ENCODE results near the gene LARP4B.
"Not testable (repeated sequence)": the region's sequence is repeated elsewhere in the genome, so short reads cannot be mapped to it uniquely, and the experiment has no call there.

LARP4B gene

DNA sequence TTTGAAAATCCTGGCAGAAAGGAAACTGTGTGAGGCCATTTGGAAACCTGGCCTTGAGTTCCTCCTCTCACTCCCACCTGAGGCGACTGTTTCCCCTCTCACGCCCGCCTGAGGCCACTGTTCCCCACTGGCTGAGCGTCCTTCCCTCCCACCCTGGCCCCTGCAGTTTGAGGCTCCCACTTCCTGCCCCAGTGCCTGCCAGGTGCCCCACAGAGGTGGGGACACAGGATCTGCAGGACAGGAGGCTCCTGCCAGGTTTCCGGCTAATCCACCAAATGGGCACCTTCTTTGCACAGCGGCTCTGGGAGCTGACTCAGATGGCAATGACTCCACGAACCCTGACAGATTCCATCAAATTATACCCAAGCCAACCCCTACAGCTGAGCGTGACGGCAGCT, 24.3 kb upstream of the LARP4B start:
- no peak for DNase-seq

- DNase-seq, result no peak
Observed at GRCh38 chr10:955127-955819, 23.8 kb upstream of the LARP4B start.

DNA sequence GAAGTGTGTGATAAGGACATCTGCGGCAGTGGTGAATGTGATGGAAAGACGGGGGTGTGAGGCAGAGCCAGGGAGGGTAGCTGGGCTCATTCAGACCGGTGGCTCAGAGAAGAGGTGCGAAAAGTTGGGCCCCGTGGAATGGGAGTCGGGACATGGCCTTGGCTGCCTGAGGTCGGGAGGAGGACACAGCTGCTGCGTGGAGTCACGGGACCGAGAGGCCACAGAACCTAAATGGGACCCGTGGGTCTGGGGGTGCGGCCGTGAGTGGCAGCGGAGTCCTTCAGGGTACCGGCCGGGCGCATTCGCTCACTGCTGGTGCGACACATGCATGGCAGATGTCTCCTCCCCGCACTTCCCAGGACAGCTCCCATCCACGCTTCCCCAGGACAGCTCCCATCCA, 22.9 kb upstream of the LARP4B start:
- no peak for DNase-seq

DNA sequence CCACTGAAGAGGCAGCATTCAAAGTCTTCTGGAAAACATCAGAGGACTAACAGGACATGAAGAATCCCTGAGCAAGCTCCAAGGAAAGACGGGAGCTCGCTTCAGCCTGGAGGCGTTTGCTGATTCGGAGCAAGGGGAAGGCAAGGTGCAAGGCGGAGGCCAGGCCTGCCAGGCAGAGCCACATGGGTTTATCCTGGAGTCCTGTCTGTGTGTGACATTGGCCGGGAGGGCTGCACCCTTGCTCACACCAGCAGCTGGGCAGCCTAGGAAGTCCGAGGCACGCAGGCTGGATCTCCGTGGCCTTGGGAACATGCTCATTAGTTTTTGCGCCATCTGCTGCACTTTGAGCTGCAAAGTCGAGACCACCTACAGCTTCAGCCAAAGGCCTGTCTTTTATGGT, 22.3 kb upstream of the LARP4B start:
- no peak for DNase-seq

GRCh38 chr10:949446-949845, 17.9 kb upstream of the LARP4B start:
- no peak for DNase-seq

DNA sequence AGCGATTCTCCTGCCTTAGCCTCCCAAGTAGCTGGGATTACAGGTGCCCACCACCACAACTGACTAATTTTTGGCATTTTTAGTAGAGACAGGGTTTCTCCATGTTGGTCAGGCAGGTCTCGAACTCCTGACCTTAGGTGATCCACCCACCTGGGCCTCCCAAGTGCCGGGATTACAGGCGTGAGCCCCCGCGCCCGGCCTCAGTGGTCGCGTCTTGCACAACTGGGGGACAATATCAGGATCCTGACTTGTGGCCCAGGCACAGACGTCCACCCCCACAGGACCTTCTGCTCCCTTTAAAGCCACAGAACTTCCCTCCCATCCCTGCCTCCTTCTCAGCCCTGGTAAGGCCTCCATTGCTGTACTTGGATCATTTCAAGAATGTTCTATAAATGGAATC, 16.8 kb upstream of the LARP4B start:
- DNase-seq, result no peak

DNA sequence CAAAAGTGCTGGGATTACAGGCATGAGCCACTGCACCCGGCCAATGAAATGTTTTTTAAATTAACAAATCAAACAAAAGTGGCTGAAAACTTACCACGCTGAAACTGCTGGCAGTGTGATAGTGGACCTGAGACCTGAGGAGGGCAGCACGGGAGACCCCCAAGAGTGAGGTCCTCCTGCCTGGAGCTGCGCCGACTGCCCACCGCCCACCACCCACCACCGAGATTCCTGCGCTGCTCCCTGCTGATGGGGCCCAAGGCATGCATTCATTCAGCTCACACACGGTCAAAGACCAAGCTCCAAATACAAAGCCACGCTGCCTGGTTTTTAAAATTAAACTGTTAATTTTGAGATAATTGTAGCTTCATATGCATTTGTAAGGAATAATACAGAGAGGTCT, 16.4 kb upstream of the LARP4B start:
- DNase-seq, result no peak

DNA sequence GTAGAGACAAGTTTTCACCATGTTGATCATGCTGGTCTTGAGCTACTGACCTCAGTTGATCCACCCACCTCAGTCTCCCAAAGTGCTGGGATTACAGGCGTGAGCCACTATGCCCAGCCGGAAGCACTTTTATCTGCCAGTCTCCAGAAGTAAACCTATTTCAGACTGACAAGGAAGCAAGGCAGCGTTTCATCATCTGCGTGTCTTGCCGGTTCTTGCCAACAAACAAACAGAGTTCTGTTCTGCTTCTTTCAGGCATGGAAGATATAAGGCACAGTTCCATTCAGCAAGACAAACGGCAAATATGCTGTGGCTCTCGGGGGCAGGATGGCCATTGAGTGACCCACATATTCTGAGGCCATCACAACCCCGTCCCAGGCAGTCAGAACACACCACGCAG, 15.5 kb upstream of the LARP4B start:
- DNase-seq, result no peak

DNA sequence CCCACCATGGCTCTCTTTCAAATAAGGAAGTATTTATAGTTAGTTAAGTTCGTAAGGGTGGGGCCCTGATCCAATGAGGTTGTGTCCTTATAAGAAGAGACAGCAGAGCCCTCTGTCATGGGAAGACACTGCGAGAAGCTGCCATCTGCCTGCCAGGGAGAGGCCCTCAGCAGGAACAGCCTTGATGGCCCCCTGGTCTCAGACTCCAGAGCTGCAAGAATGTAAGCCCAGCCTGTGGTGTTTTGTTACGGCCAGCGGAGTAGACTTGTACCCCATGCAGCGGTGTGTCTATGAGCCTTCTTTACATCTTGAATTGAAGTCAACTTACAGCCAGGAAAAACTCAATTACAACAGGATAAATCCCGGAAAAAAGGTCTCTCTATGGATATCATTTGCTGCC, 14.3 kb upstream of the LARP4B start:
- peak in 1 of 2 experiments; percentile 5 for DNase-seq

DNA sequence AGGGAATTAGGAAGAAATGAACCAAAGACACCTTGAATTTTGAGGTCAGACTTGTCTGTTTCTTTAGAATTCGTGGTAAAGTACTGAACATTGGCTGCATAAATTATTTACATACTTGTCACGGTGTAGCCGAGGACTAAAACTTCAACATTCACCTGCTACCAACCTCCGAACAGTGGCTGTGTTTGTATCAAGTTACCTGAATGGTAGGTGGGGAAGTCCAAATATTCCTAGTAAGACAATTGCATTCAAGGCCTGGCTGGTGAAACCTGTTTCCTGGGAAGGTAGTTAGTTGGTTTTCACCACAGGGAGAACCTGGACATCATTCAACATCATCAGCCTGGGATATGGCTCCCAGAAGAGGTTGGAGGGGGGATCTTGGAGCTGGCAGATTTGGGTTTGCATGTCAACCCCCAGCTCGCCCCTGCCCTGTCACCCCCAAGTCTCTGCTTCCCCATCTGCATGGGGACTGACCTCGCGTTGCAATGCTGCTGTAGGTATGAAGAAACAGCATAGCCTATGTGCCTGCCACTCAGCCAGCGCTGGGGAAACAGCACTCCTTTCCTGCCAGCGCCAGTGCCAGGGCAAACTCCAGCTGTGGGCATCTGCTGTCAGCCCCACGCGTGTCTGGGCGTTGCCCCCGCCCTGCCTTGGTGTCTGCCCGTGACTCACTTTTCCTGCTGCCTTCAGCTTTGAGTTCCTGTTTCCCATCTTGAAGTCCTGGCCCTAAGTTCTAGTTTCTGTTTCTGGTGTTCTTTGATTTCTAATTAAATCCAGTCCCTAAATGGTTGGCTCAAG, 12.7 kb upstream of the LARP4B start:
- no peak for DNase-seq

DNA sequence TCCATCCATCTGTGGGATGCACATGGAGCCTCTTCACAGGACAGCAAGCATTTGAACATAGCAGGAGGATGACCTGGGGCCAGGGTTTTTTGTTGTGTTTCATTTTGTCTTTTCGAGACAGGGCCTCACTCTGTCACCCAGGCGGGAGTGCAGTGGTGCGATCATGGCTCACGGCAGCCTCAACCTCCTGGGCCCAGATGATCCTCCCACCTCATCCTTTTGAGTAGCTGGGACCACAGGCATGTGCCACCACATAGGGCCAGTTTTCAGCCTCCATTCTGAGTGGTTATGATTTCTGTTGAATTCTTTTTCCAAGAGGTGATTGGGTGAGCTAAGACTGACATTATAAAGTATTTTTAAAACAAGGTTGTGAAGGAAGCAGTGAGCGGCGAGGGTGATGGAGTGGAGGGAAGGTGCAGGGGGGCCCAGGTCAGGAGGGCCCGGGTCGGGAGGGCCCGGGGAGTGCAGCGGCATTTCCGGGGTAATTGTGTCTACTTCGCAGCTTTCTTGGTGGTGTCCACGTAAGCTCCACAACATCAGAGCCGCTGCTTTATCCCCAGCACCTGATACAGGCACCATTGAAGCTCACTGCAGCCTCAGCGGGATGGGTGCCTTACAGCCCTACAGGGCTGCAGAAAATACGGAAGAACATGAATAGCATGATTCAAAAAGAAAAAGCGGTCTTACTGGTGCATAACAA, 12.0 kb upstream of the LARP4B start:
- DNase-seq, result no peak

- no peak for DNase-seq
Observed at GRCh38 chr10:938941-939678, 7.6 kb upstream of the LARP4B start.

GRCh38 chr10:934746-935406, 3.4 kb upstream of the LARP4B start:
- DNase-seq, result no peak

GRCh38 chr10:934165-934564, 2.7 kb upstream of the LARP4B start:
- DNase-seq, result not testable (repeated sequence)

- DNase-seq, result no peak
Observed at GRCh38 chr10:932589-932988, 1.1 kb upstream of the LARP4B start.

DNA sequence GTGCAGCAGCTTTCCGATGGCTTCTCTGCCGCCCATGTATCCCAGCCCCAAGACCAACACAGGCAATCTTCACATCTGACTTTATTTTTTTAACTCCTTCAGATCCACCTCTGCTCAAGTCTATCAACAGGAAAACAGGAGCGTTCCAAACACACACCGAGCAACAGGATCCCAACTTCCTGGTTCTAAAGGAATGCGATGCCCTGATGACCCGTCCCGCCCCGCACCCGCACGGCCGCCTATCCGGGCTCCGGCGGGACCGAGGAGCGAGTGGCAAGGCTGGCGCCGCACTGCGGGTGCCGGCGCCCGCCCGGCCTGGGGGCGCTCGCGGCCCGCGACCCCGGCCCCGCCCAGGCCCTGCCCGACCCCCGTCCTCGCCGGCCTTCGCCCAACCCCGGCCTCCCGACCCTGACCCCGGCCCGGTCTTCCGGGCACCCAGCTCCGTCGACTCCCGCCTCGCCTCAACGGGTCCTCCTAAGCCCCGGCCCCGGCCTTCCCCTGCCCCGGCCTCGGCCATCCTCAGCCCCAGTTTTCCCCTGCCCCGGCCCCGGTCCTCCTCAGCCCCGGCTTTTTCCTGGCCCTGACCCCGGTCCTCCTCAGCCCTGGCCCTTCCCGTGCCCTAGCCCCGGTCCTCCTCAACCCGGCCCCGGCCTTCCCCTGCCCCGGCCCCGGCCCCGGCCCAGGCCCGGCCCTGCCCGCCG, 730 bp downstream of the LARP4B start:
- no peak for DNase-seq

DNA sequence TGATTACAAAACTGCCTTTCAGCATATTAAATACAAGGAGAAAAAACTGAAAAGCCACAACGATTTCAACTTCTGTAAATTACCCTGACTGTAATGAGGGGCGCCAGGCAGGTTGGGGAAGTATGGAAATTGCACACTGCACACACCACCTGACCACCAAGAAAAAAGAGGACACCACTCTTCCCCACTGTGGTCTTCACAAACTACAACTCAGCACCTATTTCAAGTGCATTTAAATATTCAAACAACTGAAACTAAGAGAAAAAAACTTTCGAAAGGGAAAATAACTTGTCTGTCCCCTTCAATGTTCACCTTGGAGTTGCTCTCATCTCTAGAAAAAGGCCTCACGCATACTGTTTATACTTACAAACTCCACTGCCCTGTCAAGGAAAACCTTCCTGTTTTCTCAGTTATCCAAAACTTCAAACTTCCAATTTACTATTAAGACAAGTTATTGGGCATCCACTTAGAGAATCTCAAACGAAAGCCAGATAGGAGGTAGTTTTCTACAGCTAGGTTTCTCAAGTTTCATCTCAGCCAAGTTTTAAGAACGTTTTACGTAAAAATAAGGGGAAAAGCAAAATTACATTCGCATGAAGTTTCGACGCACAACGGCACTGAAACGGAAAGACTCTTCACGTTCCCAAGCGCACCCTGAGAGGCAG, 1.4 kb downstream of the LARP4B start:
- DNase-seq, result no peak

- DNase-seq, result no peak
Observed at GRCh38 chr10:927131-927530, 4.4 kb downstream of the LARP4B start.

DNA sequence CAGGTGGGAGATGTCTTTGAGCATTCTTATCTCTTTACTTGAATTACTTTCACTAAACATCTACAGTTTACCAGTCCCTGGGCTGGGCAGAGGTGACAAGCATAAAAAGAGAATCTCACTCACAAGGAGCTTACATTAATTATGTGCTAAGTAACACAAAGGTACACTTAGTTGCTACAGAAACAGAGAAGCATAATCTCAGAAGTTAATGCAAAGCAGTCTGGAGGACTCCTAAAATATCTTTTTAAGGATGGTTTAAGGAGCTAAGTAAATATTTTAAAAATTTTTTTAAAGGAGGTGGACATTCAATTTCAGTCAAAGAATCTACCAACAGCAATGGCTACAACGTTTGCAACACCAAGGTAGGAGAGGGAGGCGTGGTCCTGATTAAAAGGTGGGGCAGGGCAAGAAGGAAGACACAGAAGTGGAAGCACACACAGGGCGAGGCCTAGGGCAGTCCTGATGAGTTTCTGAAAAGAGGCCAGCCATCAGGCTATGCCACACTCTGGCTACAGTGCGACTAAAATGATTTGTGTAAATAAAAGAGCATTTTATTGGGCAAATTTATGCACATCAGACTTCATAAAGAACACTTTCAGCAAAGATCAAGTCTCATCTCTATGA, 5.3 kb downstream of the LARP4B start:
- no peak for DNase-seq

DNA sequence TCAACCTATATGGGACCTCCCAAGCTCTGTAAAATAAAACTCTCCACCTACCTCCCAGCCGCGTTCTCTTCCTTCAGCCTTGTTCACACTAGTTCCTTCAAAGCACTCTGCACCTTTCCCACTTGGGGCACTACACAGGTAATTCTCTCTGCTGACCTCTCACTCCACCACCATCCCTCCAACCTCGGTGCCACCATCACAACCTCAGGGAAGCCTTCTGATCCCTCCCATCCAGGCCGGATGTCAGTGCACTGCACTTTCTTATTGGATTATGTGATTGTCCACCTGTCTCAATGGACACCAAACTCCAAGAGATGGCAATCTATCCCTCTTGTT, 7.0 kb downstream of the LARP4B start:
- DNase-seq, result no peak

DNA sequence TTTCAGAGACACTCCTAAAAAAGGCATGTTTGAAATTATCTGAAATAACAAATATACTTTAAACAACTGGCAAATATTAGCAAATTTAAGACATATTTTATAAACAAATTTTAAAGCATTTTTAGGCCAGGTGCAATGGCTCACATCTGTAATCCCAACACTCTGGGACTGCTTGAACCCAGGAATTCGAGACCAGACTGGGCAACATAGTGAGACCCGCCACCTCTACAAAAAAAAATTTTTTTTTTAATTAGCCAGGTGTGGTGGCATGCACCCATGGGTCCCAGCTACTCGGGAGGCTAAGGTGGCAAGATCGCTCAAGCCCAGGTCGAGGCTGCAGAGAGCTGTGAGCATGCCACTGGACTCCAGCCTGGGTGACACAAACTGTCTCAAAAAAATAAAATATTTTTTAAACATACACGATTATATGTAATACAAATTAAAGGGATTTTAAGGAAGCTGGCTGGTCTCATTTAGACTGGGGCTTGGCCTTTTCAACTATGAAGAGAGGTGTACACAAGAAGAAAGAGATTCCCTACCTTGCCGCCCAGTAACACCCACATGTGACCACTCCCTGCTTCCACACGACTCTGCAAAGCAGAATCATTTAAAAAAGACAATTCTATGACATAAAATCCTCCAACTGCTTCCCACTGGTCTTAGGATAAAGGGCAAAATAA, 7.5 kb downstream of the LARP4B start:
- no peak for DNase-seq

Data from NCI-H524 (cell line).